ENCODE data around the gene PCMT1. TPM values are rescaled to one million over a fixed set of nuclear protein-coding genes. Genes with fewer than 3 reads are reported as not detected.

Gene PCMT1
- total RNA-seq, 1 donor from 2014 or later: 83.4 TPM

- H3K4me3 Mint-ChIP-seq (ENCODE audit: unreplicated experiment): no peak overlapping the region
- H3K27ac Mint-ChIP-seq (ENCODE audit: unreplicated experiment): no peak overlapping the region
- no peak for DNase-seq (ENCODE audit: low spot score)
- H3K4me1 Mint-ChIP-seq (ENCODE audit: low read depth): peaks cover 7% of the 10 kb centered on the region
- no peaks in the 10 kb centered on the region for H3K9me3 Mint-ChIP-seq (ENCODE audit: low read depth)
- no peaks in the 10 kb centered on the region for H3K27me3 Mint-ChIP-seq (ENCODE audit: low read depth)
- no peak for TF ChIP-seq CTCF (IDR thresholded peaks at IDR 0.05)
- peaks cover 11% of the 10 kb centered on the region for H3K36me3 Mint-ChIP-seq (ENCODE audit: low read depth)
Observed at GRCh38 chr6:149771925-149772324, 22.4 kb downstream of the PCMT1 start.

GRCh38 chr6:149777624-149778023, 28.1 kb downstream of the PCMT1 start:
- Mint-ChIP-seq H3K4me1 (ENCODE audit: low read depth) (no peaks in the 10 kb centered on the region), H3K27ac (ENCODE audit: unreplicated experiment) (no peak overlapping the region), H3K4me3 (ENCODE audit: unreplicated experiment) (no peak overlapping the region), H3K27me3 (ENCODE audit: low read depth) (no peaks in the 10 kb centered on the region), H3K9me3 (ENCODE audit: low read depth) (no peaks in the 10 kb centered on the region), H3K36me3 (ENCODE audit: low read depth) (peaks cover 11% of the 10 kb centered on the region)
- no peak for TF ChIP-seq CTCF (IDR thresholded peaks at IDR 0.05)
- no peak for DNase-seq (ENCODE audit: low spot score)

DNA sequence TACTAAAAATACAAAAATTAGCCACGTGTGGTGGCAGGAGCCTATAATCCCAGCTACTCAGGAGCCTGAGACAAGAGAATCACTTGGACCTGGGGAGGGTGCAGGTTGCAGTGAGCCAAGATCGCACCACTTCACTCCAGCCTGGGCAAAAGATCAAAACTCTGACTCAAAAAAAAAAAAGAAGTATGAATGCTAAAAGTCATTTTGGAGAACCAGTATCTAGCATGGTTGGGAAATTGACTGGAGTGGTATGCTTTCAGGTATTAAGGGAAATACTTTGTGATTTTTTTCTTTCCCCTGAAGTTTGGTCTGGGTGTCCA, 30.1 kb downstream of the PCMT1 start:
- DNase-seq (ENCODE audit: low spot score): no peak
- H3K36me3 Mint-ChIP-seq (ENCODE audit: low read depth): peaks cover 11% of the 10 kb centered on the region
- TF ChIP-seq CTCF (IDR thresholded peaks at IDR 0.05): no peak

DNA sequence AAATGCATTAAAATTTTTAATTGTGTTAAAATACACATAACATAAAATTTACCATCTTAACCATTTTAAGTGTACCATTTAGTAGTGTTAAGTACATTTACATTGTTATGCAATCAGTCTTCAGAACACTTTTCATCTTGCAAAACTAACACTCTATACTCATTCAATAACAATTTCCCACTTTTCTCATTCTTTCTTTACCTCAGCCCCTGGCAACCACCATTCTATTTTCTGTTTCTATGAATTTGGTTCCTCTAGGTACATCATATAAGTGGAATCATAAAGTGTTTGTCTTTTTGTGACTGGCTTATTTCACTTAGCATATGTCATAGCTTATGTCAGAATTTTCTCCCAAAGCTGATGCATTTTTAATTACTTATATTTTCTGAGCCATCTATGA, 32.2 kb downstream of the PCMT1 start:
- H3K9me3 Mint-ChIP-seq (ENCODE audit: low read depth): no peaks in the 10 kb centered on the region
- H3K4me1 Mint-ChIP-seq (ENCODE audit: low read depth): no peaks in the 10 kb centered on the region
- DNase-seq (ENCODE audit: low spot score): no peak
- no peak overlapping the region for H3K27ac Mint-ChIP-seq (ENCODE audit: unreplicated experiment)
- H3K4me3 Mint-ChIP-seq (ENCODE audit: unreplicated experiment): no peak overlapping the region
- TF ChIP-seq CTCF (IDR thresholded peaks at IDR 0.05): no peak
- no peaks in the 10 kb centered on the region for H3K27me3 Mint-ChIP-seq (ENCODE audit: low read depth)
- H3K36me3 Mint-ChIP-seq (ENCODE audit: low read depth): peaks cover 9% of the 10 kb centered on the region

More for the DNA sequence above, 30.1 kb downstream of the PCMT1 start:
- Mint-ChIP-seq H3K4me3 (ENCODE audit: unreplicated experiment) (no peak overlapping the region), H3K27me3 (ENCODE audit: low read depth) (no peaks in the 10 kb centered on the region), H3K9me3 (ENCODE audit: low read depth) (no peaks in the 10 kb centered on the region), H3K27ac (ENCODE audit: unreplicated experiment) (no peak overlapping the region), H3K4me1 (ENCODE audit: low read depth) (no peaks in the 10 kb centered on the region)

- H3K4me3 Mint-ChIP-seq (ENCODE audit: unreplicated experiment): no peak overlapping the region
Observed at GRCh38 chr6:149782337-149782736, 32.8 kb downstream of the PCMT1 start.

More at GRCh38 chr6:149782337-149782736, 32.8 kb downstream of the PCMT1 start:
- no peak for DNase-seq (ENCODE audit: low spot score)
- H3K9me3 Mint-ChIP-seq (ENCODE audit: low read depth): no peaks in the 10 kb centered on the region
- peaks cover 9% of the 10 kb centered on the region for H3K36me3 Mint-ChIP-seq (ENCODE audit: low read depth)
- no peak overlapping the region for H3K27ac Mint-ChIP-seq (ENCODE audit: unreplicated experiment)
- H3K27me3 Mint-ChIP-seq (ENCODE audit: low read depth): no peaks in the 10 kb centered on the region
- no peaks in the 10 kb centered on the region for H3K4me1 Mint-ChIP-seq (ENCODE audit: low read depth)
- TF ChIP-seq CTCF (IDR thresholded peaks at IDR 0.05): no peak
